Suprapubic skin (tissue), 4 donors: Measurements from ENCODE around the gene ARHGAP42. TPM values are rescaled to one million over a fixed set of nuclear protein-coding genes. Genes with fewer than 3 reads are reported as not detected.

Source experiments
- DNase-seq, 2 donors: peaks; one replicate each; pipeline ENCODE4 v3.0.0-alpha.2; 2019; ENCODE audit warnings: low spot score in 2 of 2
- H3K27ac ChIP-seq: fragments of 200-600 bp; sonication (generic); one replicate; pipeline ENCODE4 v1.5.1; 2019
- H3K27me3 ChIP-seq: fragments of 200-600 bp; sonication (generic); one replicate; pipeline ENCODE4 v1.5.1; 2019
- H3K36me3 ChIP-seq: fragments of 200-600 bp; sonication (generic); one replicate; pipeline ENCODE4 v1.5.1; 2019
- H3K4me1 ChIP-seq: fragments of 200-600 bp; sonication (generic); one replicate; pipeline ENCODE4 v1.5.1; 2019
- H3K4me3 ChIP-seq: fragments of 200-600 bp; sonication (generic); one replicate; pipeline ENCODE4 v1.5.1; 2019; ENCODE audit warnings: mild to moderate bottlenecking
- H3K9me3 ChIP-seq: fragments of 200-600 bp; sonication (generic); one replicate; pipeline ENCODE4 v1.5.1; 2019
- EP300 ChIP-seq: sonication (generic); formaldehyde crosslinking; IDR thresholded peaks from one replicate; pipeline ENCODE4 v1.6.1; 2017; ENCODE audit warnings: antibody characterized with exemption
- POLR2A ChIP-seq, 2 donors: fragments of 450-650 bp; IDR thresholded peaks; one replicate each; pipeline ENCODE4 v1.6.1; 2017; ENCODE audit warnings: antibody characterized with exemption in 2 of 2, mild to moderate bottlenecking in 2 of 2, moderate library complexity in 2 of 2
- POLR2AphosphoS5 ChIP-seq, 3 donors: sonication (generic); formaldehyde crosslinking; IDR thresholded peaks; one replicate each; pipeline ENCODE4 v1.6.1; 2017; ENCODE audit warnings: antibody characterized with exemption in 3 of 3
- WGBS: methylation state at CpG from one replicate; pipeline ENCODE4 v1.1.5; 2018; 5-methylcytosine and 5-hydroxymethylcytosine counted together
- total RNA-seq, 4 donors: library from RNA; depleted of rRNA; stranded (reverse); fragments of >200 nt; gene quantifications; one replicate each; pipeline ENCODE4 v1.1.0, GENCODE V29; 2016
- TF ChIP-seq, protein P1 (sequence below), 2 donors: fragments of 200-600 bp in 1 of 2; fragments of 450-650 bp in 1 of 2; sonication (generic) in 1 of 2; IDR thresholded peaks; one replicate each; pipeline ENCODE4 v1.5.1; 2016 to 2019; ENCODE audit warnings: antibody characterized with exemption in 2 of 2, mild to moderate bottlenecking in 1 of 2, moderate library complexity in 1 of 2

The ARHGAP42 gene
- total RNA-seq, 4 donors from 2014 or later: 12.4 to 18.4 (median 14.4) TPM

DNA sequence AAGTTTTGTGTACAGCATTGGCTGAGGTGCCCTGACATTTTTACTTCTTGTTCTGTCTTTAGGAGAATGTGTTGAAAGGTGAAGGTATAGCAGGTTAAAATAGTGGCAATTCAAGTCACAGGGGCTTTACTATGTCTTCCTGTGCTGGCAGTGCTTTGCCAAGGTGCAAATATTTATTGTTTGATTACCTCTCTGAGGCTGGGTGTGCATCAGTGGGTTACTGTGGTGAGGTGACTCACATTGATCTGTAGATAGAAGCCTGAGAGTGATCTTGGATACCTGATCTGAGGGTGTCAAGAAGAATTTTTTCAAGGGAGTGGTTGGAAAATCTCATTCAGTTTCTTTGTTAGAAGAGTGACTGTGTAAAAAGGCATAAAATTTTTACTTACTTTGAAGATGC, 90.0 kb downstream of the ARHGAP42 start:
- no peak overlapping the region for H3K4me3 ChIP-seq
- no peaks in the 10 kb centered on the region for H3K27me3 ChIP-seq
- no peaks in the 10 kb centered on the region for H3K36me3 ChIP-seq
- H3K9me3 ChIP-seq: no peaks in the 10 kb centered on the region
- H3K4me1 ChIP-seq: peaks cover 21% of the 10 kb centered on the region
- DNase-seq: no peak
- H3K27ac ChIP-seq: peak overlapping the region; percentile 61
- no peak for TF ChIP-seq EP300
- TF ChIP-seq, protein P1, sequence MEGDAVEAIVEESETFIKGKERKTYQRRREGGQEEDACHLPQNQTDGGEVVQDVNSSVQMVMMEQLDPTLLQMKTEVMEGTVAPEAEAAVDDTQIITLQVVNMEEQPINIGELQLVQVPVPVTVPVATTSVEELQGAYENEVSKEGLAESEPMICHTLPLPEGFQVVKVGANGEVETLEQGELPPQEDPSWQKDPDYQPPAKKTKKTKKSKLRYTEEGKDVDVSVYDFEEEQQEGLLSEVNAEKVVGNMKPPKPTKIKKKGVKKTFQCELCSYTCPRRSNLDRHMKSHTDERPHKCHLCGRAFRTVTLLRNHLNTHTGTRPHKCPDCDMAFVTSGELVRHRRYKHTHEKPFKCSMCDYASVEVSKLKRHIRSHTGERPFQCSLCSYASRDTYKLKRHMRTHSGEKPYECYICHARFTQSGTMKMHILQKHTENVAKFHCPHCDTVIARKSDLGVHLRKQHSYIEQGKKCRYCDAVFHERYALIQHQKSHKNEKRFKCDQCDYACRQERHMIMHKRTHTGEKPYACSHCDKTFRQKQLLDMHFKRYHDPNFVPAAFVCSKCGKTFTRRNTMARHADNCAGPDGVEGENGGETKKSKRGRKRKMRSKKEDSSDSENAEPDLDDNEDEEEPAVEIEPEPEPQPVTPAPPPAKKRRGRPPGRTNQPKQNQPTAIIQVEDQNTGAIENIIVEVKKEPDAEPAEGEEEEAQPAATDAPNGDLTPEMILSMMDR (IDR thresholded peaks at IDR 0.05): no peak
- TF ChIP-seq POLR2A (IDR thresholded peaks at IDR 0.05): no peak
- no peak for TF ChIP-seq POLR2AphosphoS5 (IDR thresholded peaks at IDR 0.05)

DNA sequence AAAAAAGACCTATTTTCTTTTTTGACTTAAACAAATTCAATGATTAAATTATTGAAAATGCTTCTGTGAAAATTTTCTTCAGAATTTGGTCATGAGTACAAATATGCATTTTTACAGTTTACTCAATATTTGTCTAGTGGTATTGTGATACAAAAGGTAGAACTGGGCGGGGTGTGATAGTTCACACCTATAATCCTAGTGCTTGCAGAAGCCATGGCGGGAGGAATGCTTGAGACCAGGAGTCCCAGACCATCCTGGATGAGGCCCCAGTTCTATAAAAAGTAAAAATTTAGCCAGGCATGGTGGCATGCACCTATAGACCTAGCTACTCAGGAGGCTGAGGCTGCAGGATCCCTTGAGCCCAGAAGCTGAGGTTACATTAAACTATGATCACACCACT, 90.6 kb downstream of the ARHGAP42 start:
- Histone ChIP-seq H3K9me3 (no peaks in the 10 kb centered on the region), H3K4me1 (peaks cover 21% of the 10 kb centered on the region), H3K36me3 (no peaks in the 10 kb centered on the region), H3K4me3 (no peak overlapping the region), H3K27ac (no peak overlapping the region), H3K27me3 (no peaks in the 10 kb centered on the region)
- DNase-seq: no peak
- 92% methylated on average over 2 of the region's 2 CpGs for WGBS
- TF ChIP-seq POLR2AphosphoS5 (IDR thresholded peaks at IDR 0.05): no peak
- TF ChIP-seq EP300: no peak

DNA sequence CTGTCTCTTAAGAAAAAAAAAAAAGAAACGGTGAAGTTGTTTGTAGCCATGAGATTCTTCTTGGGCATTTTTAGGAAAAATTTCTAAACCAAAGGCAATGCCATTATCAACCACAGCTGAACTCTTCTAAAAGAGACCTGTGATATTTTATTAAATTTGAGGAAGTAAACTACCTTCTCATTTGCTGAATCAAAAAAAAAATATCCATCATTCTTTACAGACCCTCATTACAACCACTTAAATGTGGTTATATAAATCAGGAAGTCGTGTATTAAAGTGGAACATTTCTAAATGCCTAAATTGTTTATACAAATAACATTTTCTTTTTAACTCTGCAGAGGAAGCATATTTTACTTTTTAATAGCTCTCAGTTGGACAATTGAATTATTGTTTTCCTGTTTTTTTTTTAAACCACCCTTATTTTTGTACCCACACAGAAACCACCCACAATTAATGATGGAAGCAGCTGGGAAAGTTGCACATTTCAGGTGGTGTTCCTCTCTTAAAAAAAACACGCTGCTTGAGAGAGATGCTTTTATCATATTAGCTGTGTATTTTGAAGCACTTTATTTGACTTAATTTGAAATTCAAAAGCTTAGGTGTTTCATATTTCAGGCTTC, 91.2 kb downstream of the ARHGAP42 start:
- Histone ChIP-seq H3K36me3 (no peaks in the 10 kb centered on the region), H3K4me1 (peaks cover 21% of the 10 kb centered on the region), H3K9me3 (no peaks in the 10 kb centered on the region), H3K27me3 (no peaks in the 10 kb centered on the region), H3K4me3 (no peak overlapping the region), H3K27ac (no peak overlapping the region)
- DNase-seq: no peak
- TF ChIP-seq POLR2A (IDR thresholded peaks at IDR 0.05) (no peak), POLR2AphosphoS5 (IDR thresholded peaks at IDR 0.05) (no peak), EP300 (no peak)
- TF ChIP-seq, protein P1 (IDR thresholded peaks at IDR 0.05): no peak
- WGBS: 49% methylated on average over 3 of the region's 3 CpGs

- WGBS: 71% methylated on average over 8 of the region's 8 CpGs
- Histone ChIP-seq H3K27ac (peak overlapping the region; percentile 44), H3K9me3 (no peaks in the 10 kb centered on the region), H3K27me3 (no peaks in the 10 kb centered on the region), H3K4me1 (peaks cover 21% of the 10 kb centered on the region), H3K4me3 (no peak overlapping the region), H3K36me3 (no peaks in the 10 kb centered on the region)
- no peak for TF ChIP-seq EP300
- TF ChIP-seq, protein P1 (IDR thresholded peaks at IDR 0.05): no peak
- TF ChIP-seq POLR2A (IDR thresholded peaks at IDR 0.05): no peak
- no peak for TF ChIP-seq POLR2AphosphoS5 (IDR thresholded peaks at IDR 0.05)
- no peak for DNase-seq
Measured at GRCh38 chr11:100780470-100780869, 93.4 kb downstream of the ARHGAP42 start.

GRCh38 chr11:100785148-100785983, 98.3 kb downstream of the ARHGAP42 start:
- H3K27ac ChIP-seq: no peak overlapping the region
- 77% methylated on average over 5 of the region's 5 CpGs for WGBS
- no peaks in the 10 kb centered on the region for H3K27me3 ChIP-seq

More at GRCh38 chr11:100785148-100785983, 98.3 kb downstream of the ARHGAP42 start:
- H3K4me1 ChIP-seq: peaks cover 21% of the 10 kb centered on the region
- no peak for DNase-seq
- H3K36me3 ChIP-seq: no peaks in the 10 kb centered on the region
- no peak overlapping the region for H3K4me3 ChIP-seq
- TF ChIP-seq POLR2AphosphoS5 (IDR thresholded peaks at IDR 0.05) (no peak), EP300 (no peak), POLR2A (IDR thresholded peaks at IDR 0.05) (no peak)
- TF ChIP-seq, protein P1 (IDR thresholded peaks at IDR 0.05): no peak
- no peaks in the 10 kb centered on the region for H3K9me3 ChIP-seq
